GM18868 (cell line): Measurements from ENCODE around the gene NDUFS2.
"Not testable (repeated sequence)": the region's sequence is repeated elsewhere in the genome, so short reads cannot be mapped to it uniquely, and the experiment has no call there.

ENCODE experiments used
- ATAC-seq: cut with Tn5 transposase; IDR thresholded peaks from one replicate; pipeline ENCODE4 v1.9.1; 2021; ENCODE audit warnings: mild to moderate bottlenecking, moderate library complexity; ENCODE audit not compliant: unreplicated experiment

The NDUFS2 gene

GRCh38 chr1:161218301-161219077 is 16.3 kb downstream of the NDUFS2 start:
- no peak for ATAC-seq

- ATAC-seq = no peak
These were observed 17.1 kb downstream of the NDUFS2 start for GRCh38 chr1:161219078-161219892.

GRCh38 chr1:161220002-161220401 is 17.8 kb downstream of the NDUFS2 start:
- ATAC-seq = no peak

- no peak for ATAC-seq
These were observed 20.2 kb downstream of the NDUFS2 start for GRCh38 chr1:161222175-161223019.

- no peak for ATAC-seq
These were observed 21.9 kb downstream of the NDUFS2 start for GRCh38 chr1:161223805-161224694.

GRCh38 chr1:161224695-161225087 is 22.5 kb downstream of the NDUFS2 start:
- ATAC-seq = not testable (repeated sequence)

GRCh38 chr1:161225178-161225533 is 23.0 kb downstream of the NDUFS2 start:
- no peak for ATAC-seq

GRCh38 chr1:161225534-161226319 is 23.6 kb downstream of the NDUFS2 start, which contains the start of gene TOMM40L:
Gene TOMM40L, plus strand, starts transcription at chr1:161226060. Its CDS starts 430 bp downstream, at chr1:161226490.
- ATAC-seq = peak; percentile 94

- no peak for ATAC-seq
These were observed 24.1 kb downstream of the NDUFS2 start for GRCh38 chr1:161226320-161226711.

- no peak for ATAC-seq
These were observed 24.6 kb downstream of the NDUFS2 start for GRCh38 chr1:161226759-161227158.

GRCh38 chr1:161227196-161227871 is 25.2 kb downstream of the NDUFS2 start:
- peak; percentile 39 for ATAC-seq

- ATAC-seq = no peak
These were observed 25.9 kb downstream of the NDUFS2 start for GRCh38 chr1:161228032-161228431.

GRCh38 chr1:161229896-161230295 is 27.7 kb downstream of the NDUFS2 start:
- no peak for ATAC-seq

- ATAC-seq = no peak
These were observed 28.6 kb downstream of the NDUFS2 start for GRCh38 chr1:161230762-161231161.

GRCh38 chr1:161233102-161233501 is 30.9 kb downstream of the NDUFS2 start:
- no peak for ATAC-seq

GRCh38 chr1:161235957-161236775 is 34.0 kb downstream of the NDUFS2 start:
- ATAC-seq = no peak

GRCh38 chr1:161238039-161238473 is 35.9 kb downstream of the NDUFS2 start, which contains the start of gene NR1I3:
Gene NR1I3, minus strand, starts transcription at chr1:161238203. Its CDS starts 1,638 bp downstream, at chr1:161236565.
- no peak for ATAC-seq

GRCh38 chr1:161241682-161242081 is 39.5 kb downstream of the NDUFS2 start:
- ATAC-seq = no peak
